ENCODE results near the gene MSL2. TPM values are rescaled to one million over a fixed set of nuclear protein-coding genes. Genes with fewer than 3 reads are reported as not detected.
"Not testable (repeated sequence)": the region's sequence is repeated elsewhere in the genome, so short reads cannot be mapped to it uniquely, and the experiment has no call there.

The MSL2 gene
- polyA plus RNA-seq (ENCODE audit: insufficient read length in 12 of 12): 10 to 100 TPM in 11 of 12 donors, not detected in 1; 17.3 to 32.0 (median 28.0) TPM
- long read RNA-seq, donor 1, full-length matches to known transcripts: 12 of 12 reads
- long read RNA-seq, donor 1, partial matches to known transcripts: 0 of 12 reads
- long read RNA-seq, donor 1, other reads (novel, unspliced or antisense): 0 of 12 reads
- long read RNA-seq, donor 2, full-length matches to known transcripts: 6 of 6 reads
- long read RNA-seq, donor 2, partial matches to known transcripts: 0 of 6 reads
- long read RNA-seq, donor 2, other reads (novel, unspliced or antisense): 0 of 6 reads
- long read RNA-seq, donor 3, full-length matches to known transcripts: 4 of 10 reads
- long read RNA-seq, donor 3, partial matches to known transcripts: 6 of 10 reads
- long read RNA-seq, donor 3, other reads (novel, unspliced or antisense): 0 of 10 reads
- long read RNA-seq, donor 4, full-length matches to known transcripts: 3 of 3 reads
- long read RNA-seq, donor 4, partial matches to known transcripts: 0 of 3 reads
- long read RNA-seq, donor 4, other reads (novel, unspliced or antisense): 0 of 3 reads
- long read RNA-seq, donor 5, full-length matches to known transcripts: 3 of 3 reads
- long read RNA-seq, donor 5, partial matches to known transcripts: 0 of 3 reads
- long read RNA-seq, donor 5, other reads (novel, unspliced or antisense): 0 of 3 reads
- long read RNA-seq, donor 6, full-length matches to known transcripts: 2 of 2 reads
- long read RNA-seq, donor 6, partial matches to known transcripts: 0 of 2 reads
- long read RNA-seq, donor 6, other reads (novel, unspliced or antisense): 0 of 2 reads
- long read RNA-seq, donor 7, full-length matches to known transcripts: 4 of 4 reads
- long read RNA-seq, donor 7, partial matches to known transcripts: 0 of 4 reads
- long read RNA-seq, donor 7, other reads (novel, unspliced or antisense): 0 of 4 reads
- long read RNA-seq, donor 8, full-length matches to known transcripts: 5 of 5 reads
- long read RNA-seq, donor 8, partial matches to known transcripts: 0 of 5 reads
- long read RNA-seq, donor 8, other reads (novel, unspliced or antisense): 0 of 5 reads
- long read RNA-seq, donor 9, full-length matches to known transcripts: 3 of 3 reads
- long read RNA-seq, donor 9, partial matches to known transcripts: 0 of 3 reads
- long read RNA-seq, donor 9, other reads (novel, unspliced or antisense): 0 of 3 reads
- long read RNA-seq, donor 10, full-length matches to known transcripts: 4 of 4 reads
- long read RNA-seq, donor 10, partial matches to known transcripts: 0 of 4 reads
- long read RNA-seq, donor 10, other reads (novel, unspliced or antisense): 0 of 4 reads
- long read RNA-seq, donor 11, full-length matches to known transcripts: 4 of 4 reads
- long read RNA-seq, donor 11, partial matches to known transcripts: 0 of 4 reads
- long read RNA-seq, donor 11, other reads (novel, unspliced or antisense): 0 of 4 reads

GRCh38 chr3:136196064-136196400 is at the start of gene MSL2:
TSS of gene MSL2 (minus strand) at chr3:136196335. CDS start at chr3:136195113, 1,222 bp downstream.
- no peak for DNase-seq

GRCh38 chr3:136245691-136246090 is 49.6 kb upstream of the MSL2 start:
- DNase-seq: no peak

GRCh38 chr3:136239094-136239493 is 43.0 kb upstream of the MSL2 start:
- no peak for DNase-seq

DNA sequence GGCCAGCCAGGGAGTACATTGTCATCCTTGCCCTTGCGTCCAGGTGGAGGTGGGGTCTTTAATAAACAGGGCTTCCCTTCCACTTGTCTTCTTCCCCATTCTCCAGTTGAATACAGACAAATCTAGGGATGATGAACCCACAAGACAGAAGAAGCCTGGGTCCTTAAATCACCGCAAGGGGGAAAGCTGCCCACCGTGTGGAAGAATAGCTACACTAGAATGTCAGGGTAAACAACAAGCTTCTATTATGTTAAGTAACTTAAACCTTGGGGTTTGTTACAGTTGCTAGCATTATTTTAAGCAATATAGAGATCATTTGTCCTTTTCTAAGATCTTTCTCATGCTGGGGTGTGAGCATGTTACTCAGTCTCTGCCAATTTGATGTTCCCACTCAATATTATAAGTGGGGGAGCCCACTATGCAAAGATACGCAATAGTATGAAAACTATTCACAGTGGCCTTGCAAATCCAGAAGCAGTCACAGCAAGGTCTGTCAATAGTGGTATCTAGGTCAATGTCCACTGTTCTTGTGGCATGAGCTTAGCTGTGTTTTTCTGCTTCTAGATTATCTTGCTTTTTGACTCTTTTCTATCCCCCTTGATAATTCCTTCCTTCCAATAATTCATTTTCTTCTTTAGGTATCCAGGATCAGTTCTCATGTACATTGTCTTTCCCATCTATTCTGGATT is 42.0 kb upstream of the MSL2 start:
- DNase-seq: no peak

- DNase-seq: no peak
These were observed 41.0 kb upstream of the MSL2 start for GRCh38 chr3:136237103-136237502.

DNA sequence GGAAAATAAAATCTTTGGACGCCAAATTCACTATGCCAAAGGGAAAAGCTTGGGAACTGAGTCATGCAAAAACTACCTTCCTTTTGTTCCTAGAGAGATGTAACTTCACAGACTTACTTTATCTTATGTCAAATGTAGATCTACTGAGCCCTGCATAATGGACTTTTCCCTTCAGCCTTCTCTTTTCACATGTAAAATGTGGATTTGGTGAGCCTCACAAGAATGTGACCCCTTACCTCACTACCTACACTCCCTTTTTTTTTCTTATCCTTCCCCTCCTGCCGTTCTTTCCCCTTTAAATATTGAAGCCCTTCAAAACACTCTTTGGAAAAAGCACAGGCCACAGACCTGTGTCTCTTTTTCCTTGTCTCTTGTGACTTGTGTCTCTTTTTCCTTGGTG is 40.0 kb upstream of the MSL2 start:
- DNase-seq: no peak

DNA sequence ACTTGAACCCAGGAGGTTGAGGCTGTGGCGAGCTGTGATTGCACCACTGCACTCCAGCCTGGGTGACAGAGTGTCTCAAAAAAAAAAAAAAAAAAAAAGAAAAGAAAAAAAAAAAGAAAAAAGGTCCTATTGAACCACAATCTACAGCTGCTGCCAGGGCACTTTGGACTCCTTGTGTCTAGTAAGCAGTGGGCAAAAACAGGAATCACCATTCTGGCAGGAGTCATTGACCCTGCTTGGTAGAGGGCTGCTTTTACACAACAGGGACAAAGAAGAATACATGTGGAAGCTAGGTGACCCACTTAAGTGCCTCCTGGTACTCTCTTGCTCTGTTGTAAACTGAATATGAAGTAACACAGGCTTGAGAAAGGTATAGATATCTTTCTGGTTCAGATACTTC is 39.4 kb upstream of the MSL2 start:
- DNase-seq: no peak

DNA sequence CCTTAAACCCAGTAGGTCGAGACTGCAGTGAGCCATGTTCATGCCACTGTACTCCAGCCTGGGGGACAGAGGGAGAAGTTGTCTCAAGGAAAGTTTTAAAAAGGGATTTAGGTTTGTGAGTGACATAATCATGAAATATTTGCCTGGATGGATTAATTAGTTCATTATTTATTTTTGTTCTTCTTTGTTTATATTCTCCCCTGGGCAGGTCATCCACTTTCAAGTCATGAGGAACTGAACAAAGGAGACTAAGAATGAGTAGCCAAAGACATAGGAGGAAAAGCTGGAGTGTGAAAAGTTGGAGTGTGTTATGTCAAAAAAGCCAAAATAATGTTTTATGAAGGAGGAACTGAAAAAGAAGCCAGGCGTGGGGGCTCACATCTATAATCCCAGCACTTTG is 36.3 kb upstream of the MSL2 start:
- no peak for DNase-seq

DNA sequence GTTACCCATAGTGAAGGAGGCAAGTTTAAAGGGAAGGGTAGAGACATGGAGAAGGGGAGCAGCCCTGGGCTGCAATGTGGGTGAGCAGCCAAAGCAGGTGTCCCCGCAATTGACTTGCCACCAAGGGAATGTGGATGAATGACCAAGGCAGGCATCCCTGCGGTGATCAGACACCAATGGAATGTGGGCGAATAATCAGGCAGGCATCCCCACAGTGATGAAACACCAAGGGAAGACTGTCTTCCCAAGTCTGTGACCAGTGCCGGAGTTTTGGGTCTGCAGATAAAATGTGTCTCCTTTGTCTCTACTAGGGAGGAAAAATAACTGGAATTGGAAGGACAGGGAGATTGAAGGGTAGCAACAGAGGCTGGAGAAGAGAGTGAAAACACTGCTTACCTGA is 26.6 kb upstream of the MSL2 start:
- DNase-seq: not testable (repeated sequence)

- no peak for DNase-seq
These were observed 15.4 kb upstream of the MSL2 start for GRCh38 chr3:136211547-136211946.

GRCh38 chr3:136209921-136210320 is 13.8 kb upstream of the MSL2 start:
- DNase-seq: no peak

- DNase-seq: no peak
These were observed 11.5 kb upstream of the MSL2 start for GRCh38 chr3:136207489-136208115.

- not testable (repeated sequence) for DNase-seq
These were observed 3.1 kb upstream of the MSL2 start for GRCh38 chr3:136199219-136199618.

DNA sequence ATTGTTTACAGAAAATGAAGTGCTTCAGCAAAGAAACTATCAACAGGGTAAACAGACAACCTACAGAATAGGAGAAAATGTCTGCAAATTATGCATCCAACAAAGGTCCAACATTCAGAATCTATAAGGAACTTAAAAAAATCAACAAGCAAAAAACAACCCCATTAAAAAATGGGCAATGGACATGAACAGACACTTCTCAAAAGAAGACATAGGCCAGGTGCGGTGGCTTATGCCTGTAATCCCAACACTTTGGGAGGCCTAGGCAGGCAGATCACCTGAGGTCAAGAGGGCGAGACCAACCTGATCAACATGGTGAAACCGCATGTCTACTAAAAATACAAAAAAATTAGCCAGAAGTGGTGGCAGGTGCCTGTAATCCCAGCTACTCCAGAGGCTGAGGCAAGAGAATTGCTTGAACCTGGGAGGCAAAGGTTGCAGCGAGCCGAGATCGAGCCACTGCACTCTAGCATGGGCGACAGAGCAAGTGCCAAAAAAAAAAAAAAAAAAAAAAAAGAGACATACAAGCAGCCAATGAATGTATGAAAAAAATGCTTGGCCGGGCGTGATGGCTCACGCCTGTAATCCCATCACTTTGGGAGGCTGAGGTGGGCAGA is 2.4 kb upstream of the MSL2 start:
- DNase-seq: not testable (repeated sequence)

GRCh38 chr3:136197159-136197793 is 1.1 kb upstream of the MSL2 start:
- DNase-seq: no peak

GRCh38 chr3:136196401-136197158 is 445 bp upstream of the MSL2 start:
- peak; percentile 100 for DNase-seq

GRCh38 chr3:136195258-136196063 is 674 bp downstream of the MSL2 start:
- peak; percentile 76 for DNase-seq
